CD8-positive, alpha-beta memory T cell (primary cell): ENCODE data around the gene CLIP3. TPM values are rescaled to one million over a fixed set of nuclear protein-coding genes. Genes with fewer than 3 reads are reported as not detected.
A peak's percentile ranks its signal among the peaks of the same experiment; 100 is the strongest.
"Not testable (repeated sequence)": the region's sequence is repeated elsewhere in the genome, so short reads cannot be mapped to it uniquely, and the experiment has no call there.

Experiments used
- CTCF ChIA-PET: fragments of 350-600 bp; sonication (Branson Sonifier 250); formaldehyde crosslinking; loops from one replicate; lab custom pipeline; 2021; ENCODE audit warnings: antibody characterized with exemption; lab: Charles Lee
- POLR2A ChIA-PET: fragments of 350-600 bp; sonication (Branson Sonifier 250); formaldehyde crosslinking; loops from one replicate; lab custom pipeline; 2021; ENCODE audit warnings: antibody characterized with exemption; lab: Charles Lee
- DNase-seq, 5 donors: peaks; one replicate each; pipeline versions ENCODE4 v3.0.0 to v3.0.0-alpha.2; 2020 to 2022; ENCODE audit warnings: mixed read lengths in 1 of 5
- H3K27ac ChIP-seq: one replicate; pipeline ENCODE4 v1.7.0; 2013; ENCODE audit warnings: low read depth, mild to moderate bottlenecking, low read length, moderate library complexity
- H3K27me3 ChIP-seq: 2 replicates; pipeline ENCODE4 v1.7.0; 2013; ENCODE audit warnings: low read length, mild to moderate bottlenecking; ENCODE audit not compliant: insufficient read depth, poor library complexity, severe bottlenecking
- H3K36me3 ChIP-seq: 2 replicates; pipeline ENCODE4 v1.7.0; 2013; ENCODE audit warnings: mild to moderate bottlenecking, low read length, moderate library complexity; ENCODE audit not compliant: insufficient read depth
- H3K4me1 ChIP-seq: 2 replicates; pipeline ENCODE4 v1.7.0; 2013; ENCODE audit warnings: mild to moderate bottlenecking, low read length, moderate library complexity; ENCODE audit not compliant: insufficient read depth
- H3K4me3 ChIP-seq: 2 replicates; pipeline ENCODE4 v1.7.0; 2013; ENCODE audit warnings: mild to moderate bottlenecking, low read length
- H3K9me3 ChIP-seq: 2 replicates; pipeline ENCODE4 v1.7.0; 2013; ENCODE audit warnings: mild to moderate bottlenecking, low read length
- H3K27ac Mint-ChIP-seq, 8 donors: one replicate each; pipeline ENCODE4 v1.8.0; 2020 to 2021; ENCODE audit warnings: mixed read lengths in 8 of 8, mild to moderate bottlenecking in 6 of 8, inconsistent platforms in 3 of 8, moderate library complexity in 3 of 8
- H3K27me3 Mint-ChIP-seq, 2 donors: one replicate each; pipeline ENCODE4 v1.8.0; 2020 to 2021; ENCODE audit warnings: mixed read lengths in 2 of 2, mild to moderate bottlenecking in 1 of 2, moderate library complexity in 1 of 2
- H3K36me3 Mint-ChIP-seq, 3 donors: one replicate each; pipeline ENCODE4 v1.8.0; 2020 to 2021; ENCODE audit warnings: mixed read lengths in 3 of 3, inconsistent platforms in 1 of 3, mild to moderate bottlenecking in 1 of 3
- H3K4me1 Mint-ChIP-seq, 3 donors: one replicate each; pipeline ENCODE4 v1.8.0; 2020 to 2021; ENCODE audit warnings: mixed read lengths in 3 of 3, inconsistent platforms in 1 of 3, mild to moderate bottlenecking in 1 of 3
- H3K4me3 Mint-ChIP-seq, 7 donors: one replicate each; pipeline ENCODE4 v1.8.0; 2020 to 2021; ENCODE audit warnings: mixed read lengths in 7 of 7, mild to moderate bottlenecking in 6 of 7, moderate library complexity in 4 of 7, inconsistent platforms in 2 of 7
- H3K9me3 Mint-ChIP-seq, 5 donors: one replicate each; pipeline ENCODE4 v1.8.0; 2020 to 2022; ENCODE audit warnings: mixed read lengths in 5 of 5, mild to moderate bottlenecking in 3 of 5, moderate library complexity in 2 of 5, inconsistent platforms in 1 of 5
- polyA plus RNA-seq: library from polyadenylated mRNA; unstranded; fragments of 300-500 nt; fragmentation: Illumina TruSeq; gene quantifications from one replicate; pipeline ENCODE4 v1.2.3, GENCODE V29; 2021
- total RNA-seq, 2 experiments: library from RNA; stranded (reverse); gene quantifications; one replicate each; pipeline ENCODE4 v1.2.3, GENCODE V29; 2021

CLIP3 gene
- total RNA-seq (under 1 TPM; 0.29 to 0.33 TPM), polyA plus RNA-seq (0.39 TPM)

- Histone ChIP-seq H3K27ac (no peak within 1 kb of the TSS), H3K4me1 (peaks cover 25% of the 10 kb centered on the region), H3K36me3 (peaks cover 4% of the 10 kb centered on the region), H3K9me3 (no peaks in the 10 kb centered on the region), H3K4me3 (no peak within 1 kb of the TSS), H3K27me3 (no peaks in the 10 kb centered on the region)
- CTCF ChIA-PET = no interaction called here
- no peaks in the 10 kb centered on the region for H3K9me3 Mint-ChIP-seq
- H3K4me1 Mint-ChIP-seq = peaks cover 22 to 37% (median 31%) of the 10 kb centered on the region in 3 donors
- H3K36me3 Mint-ChIP-seq = peaks cover 9 to 33% (median 11%) of the 10 kb centered on the region in 3 donors
- peak within 1 kb of the TSS in 5 of 7 donors; percentile 33 to 78 (median 50) for H3K4me3 Mint-ChIP-seq
- H3K27ac Mint-ChIP-seq = peak within 1 kb of the TSS in 3 of 8 donors; percentile 33 to 79 (median 54)
- DNase-seq = peak in 1 of 5 donors; percentile 37
- peaks cover 0 to 11% of the 10 kb centered on the region in 2 donors for H3K27me3 Mint-ChIP-seq
- POLR2A ChIA-PET = no interaction called here
These were observed at the start of gene CLIP3 for GRCh38 chr19:36032251-36033104. CLIP3 (minus strand) TSS chr19:36032873; CDS start chr19:36032357, 516 bp downstream.

- Histone ChIP-seq H3K9me3 (no peaks in the 10 kb centered on the region), H3K27ac (no peak overlapping the region), H3K4me3 (no peak overlapping the region), H3K27me3 (no peaks in the 10 kb centered on the region), H3K36me3 (no peaks in the 10 kb centered on the region), H3K4me1 (no peaks in the 10 kb centered on the region)
- H3K27ac Mint-ChIP-seq = no peak overlapping the region
- DNase-seq = no peak
- H3K9me3 Mint-ChIP-seq = no peaks in the 10 kb centered on the region
- ChIA-PET POLR2A (no interaction called here), CTCF (no interaction called here)
- no peak overlapping the region for H3K4me3 Mint-ChIP-seq
- peaks cover 0 to 5% (median 3%) of the 10 kb centered on the region in 3 donors for H3K36me3 Mint-ChIP-seq
- no peaks in the 10 kb centered on the region for H3K27me3 Mint-ChIP-seq
- no peaks in the 10 kb centered on the region for H3K4me1 Mint-ChIP-seq
These were observed 49.2 kb upstream of the CLIP3 start for GRCh38 chr19:36081894-36082293.

- POLR2A ChIA-PET = no interaction called here
- Histone ChIP-seq H3K27me3 (no peaks in the 10 kb centered on the region), H3K36me3 (no peaks in the 10 kb centered on the region), H3K9me3 (no peaks in the 10 kb centered on the region), H3K4me1 (no peaks in the 10 kb centered on the region), H3K27ac (no peak overlapping the region), H3K4me3 (no peak overlapping the region)
- Mint-ChIP-seq H3K4me1 (no peaks in the 10 kb centered on the region), H3K9me3 (no peaks in the 10 kb centered on the region), H3K4me3 (no peak overlapping the region), H3K27me3 (no peaks in the 10 kb centered on the region), H3K36me3 (peaks cover 0 to 5% (median 3%) of the 10 kb centered on the region in 3 donors), H3K27ac (no peak overlapping the region)
- CTCF ChIA-PET = no interaction called here
- no peak for DNase-seq
These were observed 48.7 kb upstream of the CLIP3 start for GRCh38 chr19:36081385-36081784.

GRCh38 chr19:36079389-36079945 is 46.8 kb upstream of the CLIP3 start:
- Histone ChIP-seq H3K27ac (no peak overlapping the region), H3K36me3 (no peaks in the 10 kb centered on the region), H3K9me3 (no peaks in the 10 kb centered on the region), H3K4me1 (no peaks in the 10 kb centered on the region), H3K4me3 (no peak overlapping the region), H3K27me3 (no peaks in the 10 kb centered on the region)
- Mint-ChIP-seq H3K36me3 (peaks cover 0 to 5% (median 3%) of the 10 kb centered on the region in 3 donors), H3K4me1 (no peaks in the 10 kb centered on the region), H3K27me3 (no peaks in the 10 kb centered on the region), H3K4me3 (no peak overlapping the region), H3K27ac (peak overlapping the region in 2 of 8 donors; percentile 27 to 66), H3K9me3 (no peaks in the 10 kb centered on the region)
- no peak for DNase-seq
- ChIA-PET POLR2A (no interaction called here), CTCF (no interaction called here)

GRCh38 chr19:36073121-36073876 is 40.6 kb upstream of the CLIP3 start:
- H3K36me3 ChIP-seq = no peaks in the 10 kb centered on the region
- no peak for DNase-seq
- no peaks in the 10 kb centered on the region for H3K9me3 Mint-ChIP-seq
- no peak overlapping the region for H3K4me3 ChIP-seq
- H3K4me3 Mint-ChIP-seq = no peak overlapping the region
- no peaks in the 10 kb centered on the region for H3K9me3 ChIP-seq
- H3K27ac Mint-ChIP-seq = peak overlapping the region in 1 of 8 donors; percentile 46
- no peaks in the 10 kb centered on the region for H3K27me3 Mint-ChIP-seq
- CTCF ChIA-PET = no interaction called here
- H3K27me3 ChIP-seq = no peaks in the 10 kb centered on the region
- no peak overlapping the region for H3K27ac ChIP-seq
- no peaks in the 10 kb centered on the region for H3K4me1 Mint-ChIP-seq
- H3K36me3 Mint-ChIP-seq = peaks cover 0 to 2% (median 2%) of the 10 kb centered on the region in 3 donors
- POLR2A ChIA-PET = no interaction called here
- H3K4me1 ChIP-seq = no peaks in the 10 kb centered on the region

- H3K27me3 Mint-ChIP-seq = no peaks in the 10 kb centered on the region
- Histone ChIP-seq H3K9me3 (no peaks in the 10 kb centered on the region), H3K36me3 (no peaks in the 10 kb centered on the region), H3K27ac (no peak overlapping the region), H3K4me3 (no peak overlapping the region), H3K4me1 (no peaks in the 10 kb centered on the region), H3K27me3 (no peaks in the 10 kb centered on the region)
- POLR2A ChIA-PET = no interaction called here
- H3K9me3 Mint-ChIP-seq = no peaks in the 10 kb centered on the region
- CTCF ChIA-PET = no interaction called here
- no peak overlapping the region for H3K4me3 Mint-ChIP-seq
- H3K36me3 Mint-ChIP-seq = peaks cover 0 to 4% (median 2%) of the 10 kb centered on the region in 3 donors
- no peaks in the 10 kb centered on the region for H3K4me1 Mint-ChIP-seq
- DNase-seq = no peak
- H3K27ac Mint-ChIP-seq = peak overlapping the region in 2 of 8 donors; percentile 7 to 74
These were observed 39.4 kb upstream of the CLIP3 start for GRCh38 chr19:36072081-36072480.

GRCh38 chr19:36068810-36069499 is 36.3 kb upstream of the CLIP3 start:
- DNase-seq, H3K4me1 ChIP-seq, H3K9me3 Mint-ChIP-seq, H3K36me3 ChIP-seq, H3K27ac ChIP-seq, H3K27me3 Mint-ChIP-seq, CTCF ChIA-PET, H3K4me3 ChIP-seq, H3K27me3 ChIP-seq, H3K9me3 ChIP-seq, POLR2A ChIA-PET, H3K4me3 Mint-ChIP-seq, H3K27ac Mint-ChIP-seq, H3K4me1 Mint-ChIP-seq, H3K36me3 Mint-ChIP-seq: not testable (repeated sequence)
